ENCODE data around the gene CEP57. TPM values are rescaled to one million over a fixed set of nuclear protein-coding genes. Genes with fewer than 3 reads are reported as not detected.
"Not testable (repeated sequence)": the region's sequence is repeated elsewhere in the genome, so short reads cannot be mapped to it uniquely, and the experiment has no call there.

Gene CEP57
- total RNA-seq, 1 donor from 2014 or later = 82.9 TPM

- not testable (repeated sequence) for DNase-seq (ENCODE audit: low spot score)
These were observed 69.7 kb downstream of the CEP57 start for GRCh38 chr11:95860024-95860423.

DNA sequence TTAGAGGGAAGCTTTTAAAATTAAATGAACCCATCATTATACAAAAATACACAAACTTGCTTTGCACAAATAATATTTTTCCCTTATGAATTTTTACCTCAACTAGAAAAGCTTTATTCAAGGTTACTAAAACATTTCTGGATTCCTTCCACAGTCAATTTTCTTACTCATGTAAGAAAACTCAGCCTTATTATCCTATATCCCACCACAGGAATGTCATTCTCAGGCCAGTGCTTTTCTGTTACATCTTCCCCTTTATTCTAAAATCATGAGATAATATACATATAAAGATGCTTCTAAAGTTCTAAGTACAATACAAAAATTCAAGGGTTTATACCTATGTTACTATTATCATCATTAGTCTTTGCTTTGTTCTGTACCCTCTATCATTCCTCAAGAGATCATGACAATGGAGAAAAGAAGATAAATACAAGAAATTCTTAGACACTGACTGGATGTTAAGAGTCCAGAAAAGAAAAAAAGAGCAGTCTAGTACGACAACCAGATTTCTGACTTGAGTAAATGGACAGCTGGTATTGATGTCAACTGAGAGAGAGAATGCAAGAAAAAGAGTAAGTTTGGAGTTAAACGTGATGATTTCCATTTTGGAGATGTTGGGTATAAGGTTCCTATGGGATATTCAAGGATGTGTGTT is 73.3 kb downstream of the CEP57 start:
- no peak for DNase-seq (ENCODE audit: low spot score)

DNA sequence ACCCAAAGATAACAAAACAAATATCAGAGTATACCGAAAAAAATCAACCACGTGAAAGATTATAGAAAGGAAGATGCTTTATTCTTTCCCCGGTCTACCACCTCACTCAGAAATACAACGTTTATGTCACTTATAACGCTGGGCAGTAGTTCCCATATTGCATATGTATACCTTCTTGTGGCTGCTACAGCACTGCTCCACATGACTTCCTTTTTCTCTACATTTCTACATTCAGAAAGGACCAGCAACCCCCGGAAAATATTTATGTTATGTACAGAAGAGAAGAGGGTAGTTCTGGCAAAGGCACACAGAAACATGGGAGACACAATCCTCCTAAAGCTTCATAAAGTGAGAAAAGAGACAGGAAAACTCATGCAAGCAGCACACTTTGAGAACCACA is 76.8 kb downstream of the CEP57 start:
- DNase-seq (ENCODE audit: low spot score) = no peak

GRCh38 chr11:95870877-95871276 is 80.6 kb downstream of the CEP57 start:
- not testable (repeated sequence) for DNase-seq (ENCODE audit: low spot score)

GRCh38 chr11:95877291-95877690 is 87.0 kb downstream of the CEP57 start:
- no peak for DNase-seq (ENCODE audit: low spot score)

Other genes with a start within 250 kb of the CEP57 start
- 24.2 TPM for gene FAM76B, start 716 bp upstream of the CEP57 start, total RNA-seq
- 40.2 TPM for gene MTMR2, start 133.6 kb downstream of the CEP57 start, total RNA-seq